NB4 (cell line): ENCODE results near the gene DOCK4.

Source experiments
- CTCF ChIP-seq: IDR thresholded peaks from one replicate; pipeline ENCODE4 v1.5.1; 2012; ENCODE audit warnings: low read depth, low read length
- MAX ChIP-seq: IDR thresholded peaks from 2 replicates; pipeline ENCODE4 v1.6.1; 2011; ENCODE audit warnings: low read depth, low read length
- MYC ChIP-seq: IDR thresholded peaks from 2 replicates; pipeline ENCODE4 v1.6.1; 2011; ENCODE audit warnings: low read depth, low read length
- POLR2A ChIP-seq: IDR thresholded peaks from 2 replicates; pipeline ENCODE4 v1.6.1; 2011; ENCODE audit warnings: mild to moderate bottlenecking; ENCODE audit not compliant: insufficient read length; ENCODE audit errors: extremely low read depth

- no peak for TF ChIP-seq CTCF
- no peak for TF ChIP-seq MAX
- no peak for TF ChIP-seq POLR2A
- no peak for TF ChIP-seq MYC
Observed at GRCh38 chr7:112167147-112167546, 39.1 kb downstream of the DOCK4 start.
